ENCODE results near the gene DTX3L.

The DTX3L gene

GRCh38 chr3:122564155-122564912 lies at the start of gene DTX3L, which contains the start of gene PARP9:
TSS of gene DTX3L (plus strand) at chr3:122564338. CDS start at chr3:122564427, 89 bp downstream.
TSS of gene PARP9 (minus strand) at chr3:122564300. CDS start at chr3:122559620, 4,680 bp downstream.
- DNase-seq = peak; percentile 94 to 95 (median 95)

- no peak for DNase-seq
These were observed 49.1 kb upstream of the DTX3L start for GRCh38 chr3:122515020-122515468.

DNA sequence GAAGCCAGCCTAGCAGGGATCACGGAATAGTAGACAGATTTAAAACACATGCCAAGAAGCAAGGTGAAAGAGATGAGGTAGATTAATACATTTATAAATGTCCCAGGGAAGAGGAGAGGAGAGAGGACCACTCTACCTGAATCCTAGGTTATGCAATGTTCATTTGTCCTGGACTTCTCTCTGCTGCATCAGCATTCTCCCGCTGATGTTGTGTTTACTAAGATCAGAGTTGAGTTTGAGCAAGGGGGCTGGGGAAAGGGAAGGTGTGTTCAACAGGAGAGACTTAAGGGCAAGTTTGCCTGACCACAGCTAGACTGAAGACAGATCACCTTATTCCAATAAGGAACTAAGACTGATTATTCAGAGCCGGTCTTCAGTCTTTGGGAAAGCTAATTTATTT lies 48.3 kb upstream of the DTX3L start:
- no peak for DNase-seq

- no peak for DNase-seq
These were observed 47.2 kb upstream of the DTX3L start for GRCh38 chr3:122516846-122517360.

DNA sequence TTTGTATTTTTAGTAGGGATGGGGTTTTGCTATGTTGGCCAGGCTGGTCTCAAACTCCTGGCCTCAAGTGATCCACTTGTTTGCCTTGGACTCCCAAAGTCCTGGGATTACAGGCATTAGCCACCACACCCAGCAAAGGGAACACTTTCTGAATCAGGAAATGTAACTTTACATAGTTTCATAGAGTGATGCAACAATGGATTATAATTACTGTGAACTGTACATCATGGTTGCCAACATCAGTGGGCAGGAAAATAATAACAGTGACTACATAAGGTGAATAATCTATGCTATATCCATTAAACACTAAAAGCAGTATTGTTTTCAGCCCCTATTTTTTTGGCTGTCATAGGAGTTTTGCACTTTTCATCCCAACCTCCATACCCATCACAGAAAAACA lies 44.4 kb upstream of the DTX3L start:
- DNase-seq = peak in 1 of 3 donors; percentile 28

- DNase-seq = no peak
These were observed 43.3 kb upstream of the DTX3L start for GRCh38 chr3:122520861-122521260.

DNA sequence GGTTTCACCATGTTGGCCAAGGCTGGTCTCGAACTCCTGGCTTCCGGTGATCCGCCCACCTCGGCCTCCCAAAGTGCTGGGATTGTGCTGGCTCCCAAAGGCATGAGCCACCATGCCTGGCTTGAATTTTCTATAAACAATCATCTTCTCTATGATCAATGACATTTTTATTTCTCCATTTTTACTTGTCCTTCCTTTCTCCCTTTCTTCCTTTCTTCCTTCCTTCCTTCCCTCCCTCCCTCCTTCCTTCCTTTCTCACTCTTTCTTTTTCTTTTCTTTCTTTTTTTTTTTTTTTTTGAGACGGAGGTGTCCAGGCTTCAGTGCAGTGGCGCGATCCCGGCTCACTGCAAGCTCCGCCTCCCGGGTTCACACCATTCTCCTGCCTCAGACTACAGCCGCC lies 40.8 kb upstream of the DTX3L start:
- no peak for DNase-seq

DNA sequence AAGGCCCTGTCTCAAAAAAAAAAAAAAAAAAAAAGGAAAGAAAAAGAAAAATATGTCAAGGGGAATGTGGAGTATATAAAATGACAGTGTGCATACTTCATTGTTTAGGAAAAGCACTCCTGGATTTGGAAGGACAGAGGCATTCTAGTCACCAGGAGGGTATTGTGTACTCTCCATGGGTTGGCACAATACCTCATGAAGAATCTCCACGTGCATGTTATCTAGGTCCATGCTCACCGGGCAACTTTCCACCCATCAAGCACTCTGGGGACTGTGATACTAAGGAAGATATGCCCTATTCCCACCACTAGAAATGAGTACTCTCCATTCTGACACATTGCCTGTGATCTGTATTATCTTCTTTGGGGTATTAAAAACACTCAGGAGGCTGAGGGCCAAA lies 34.0 kb upstream of the DTX3L start:
- DNase-seq = no peak

DNA sequence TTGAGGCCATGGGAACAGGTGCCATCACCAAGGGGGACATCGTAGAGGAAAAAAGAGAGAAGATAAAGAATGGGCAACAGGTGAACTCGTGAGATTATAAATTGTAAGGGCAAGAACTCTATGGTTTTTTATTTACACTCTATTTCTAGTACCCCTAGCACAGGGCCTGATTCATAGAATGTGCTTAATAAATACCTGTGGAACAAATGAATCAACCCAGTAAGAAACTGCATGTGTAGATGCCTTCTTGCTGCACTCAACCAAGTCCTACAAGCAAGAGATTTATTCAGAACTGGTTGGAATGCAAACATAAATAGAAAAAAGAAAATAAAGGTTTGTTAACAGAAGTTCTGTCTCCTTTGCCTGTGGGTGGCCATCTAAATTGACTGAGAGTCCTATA lies 30.7 kb upstream of the DTX3L start:
- DNase-seq = no peak

- peak; percentile 53 to 67 (median 66) for DNase-seq
These were observed 30.2 kb upstream of the DTX3L start for GRCh38 chr3:122533931-122534334.

DNA sequence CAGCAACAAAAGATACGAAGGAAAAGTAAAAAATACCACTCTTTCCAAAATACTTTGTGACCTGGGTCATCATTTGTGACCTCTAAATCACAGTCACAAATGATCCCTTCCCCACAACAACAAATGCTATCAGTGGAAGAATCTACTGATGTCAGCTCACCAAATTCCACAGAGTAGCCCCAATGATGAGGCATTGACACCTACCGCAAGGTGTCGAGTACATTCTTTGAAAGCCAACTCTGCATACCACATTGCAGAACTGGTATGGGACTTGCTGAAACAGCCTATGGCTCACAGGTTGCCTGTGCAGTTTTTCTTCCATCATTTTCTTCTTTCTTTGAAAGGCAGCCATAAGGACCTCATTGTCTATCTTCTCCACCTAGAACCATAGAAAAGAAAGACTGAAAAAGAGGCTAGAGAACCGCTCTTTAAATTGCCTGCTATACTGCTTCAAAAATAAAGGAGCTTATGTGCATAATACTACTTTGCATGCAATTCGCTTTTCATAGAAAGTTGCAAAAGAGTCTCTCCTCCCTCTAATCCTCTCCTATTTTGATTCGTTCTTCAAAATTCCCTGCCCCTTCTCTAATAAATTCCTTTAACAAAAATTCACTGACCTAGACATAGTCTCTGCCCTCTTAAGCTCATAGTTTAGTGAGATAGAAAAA lies 28.0 kb upstream of the DTX3L start:
- no peak for DNase-seq

DNA sequence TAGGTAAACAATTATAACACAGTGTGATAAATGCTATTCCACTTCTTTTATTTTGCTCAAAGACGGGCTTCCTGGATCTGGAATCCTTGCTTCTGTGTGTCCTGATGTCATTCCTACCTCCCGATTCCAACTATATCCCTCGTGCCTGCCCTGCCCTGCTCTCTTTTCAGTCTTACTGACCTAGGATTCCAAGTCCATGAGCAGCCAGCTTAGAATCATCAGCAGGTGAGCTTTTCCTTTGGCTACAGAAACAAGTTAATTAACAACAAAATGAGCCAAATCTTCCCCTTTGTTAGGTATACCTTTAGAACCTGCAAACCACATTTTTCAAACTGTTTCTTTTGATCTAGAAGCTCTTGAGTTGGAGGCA lies 27.5 kb upstream of the DTX3L start:
- DNase-seq = no peak

DNA sequence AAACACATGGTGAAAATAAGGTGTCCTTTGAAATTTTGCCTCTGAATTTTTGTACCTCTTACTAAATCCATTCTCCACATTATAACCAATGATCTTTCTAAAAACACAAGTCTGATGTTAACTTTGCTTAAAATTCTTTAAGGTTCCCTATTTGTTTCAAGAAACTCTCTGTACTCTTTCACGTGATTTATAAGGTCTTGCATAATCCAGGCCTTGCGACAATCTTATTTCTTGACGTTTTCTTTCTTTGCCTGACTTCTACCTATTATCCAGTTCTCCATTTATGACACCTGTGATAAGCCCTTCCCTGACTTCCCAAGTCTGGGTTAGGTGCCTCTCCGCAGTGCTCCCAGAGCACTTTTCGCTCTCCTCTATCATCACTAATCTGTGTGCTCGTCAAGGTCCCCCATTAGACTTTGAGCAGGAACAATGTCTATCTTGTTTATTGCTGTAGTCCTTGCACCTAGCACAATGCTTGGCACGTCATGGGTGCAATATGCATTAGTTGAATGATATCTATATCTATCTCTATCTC lies 25.1 kb upstream of the DTX3L start:
- DNase-seq = peak; percentile 36 to 61 (median 48)

DNA sequence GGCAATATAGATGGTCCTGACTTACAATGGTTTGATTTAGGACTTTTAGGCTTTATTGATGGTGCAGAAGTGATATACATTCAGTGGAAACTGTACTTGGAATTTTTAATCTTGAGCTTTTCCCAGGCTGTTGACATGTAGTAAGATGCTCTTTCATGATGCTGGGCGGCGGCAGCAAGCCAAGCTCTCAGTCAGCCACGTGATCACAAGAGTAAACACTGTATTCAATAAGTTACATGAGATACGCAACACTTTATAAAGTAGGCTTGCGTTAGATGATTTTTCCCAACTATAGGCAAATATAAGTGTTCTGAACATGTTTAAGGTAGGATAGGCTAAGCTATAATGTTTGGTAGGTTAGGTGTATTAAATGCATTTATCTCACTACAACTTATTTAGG lies 18.0 kb upstream of the DTX3L start:
- DNase-seq = no peak

GRCh38 chr3:122548076-122548475 lies 16.1 kb upstream of the DTX3L start:
- DNase-seq = no peak

- DNase-seq = no peak
These were observed 15.5 kb upstream of the DTX3L start for GRCh38 chr3:122548619-122549018.

DNA sequence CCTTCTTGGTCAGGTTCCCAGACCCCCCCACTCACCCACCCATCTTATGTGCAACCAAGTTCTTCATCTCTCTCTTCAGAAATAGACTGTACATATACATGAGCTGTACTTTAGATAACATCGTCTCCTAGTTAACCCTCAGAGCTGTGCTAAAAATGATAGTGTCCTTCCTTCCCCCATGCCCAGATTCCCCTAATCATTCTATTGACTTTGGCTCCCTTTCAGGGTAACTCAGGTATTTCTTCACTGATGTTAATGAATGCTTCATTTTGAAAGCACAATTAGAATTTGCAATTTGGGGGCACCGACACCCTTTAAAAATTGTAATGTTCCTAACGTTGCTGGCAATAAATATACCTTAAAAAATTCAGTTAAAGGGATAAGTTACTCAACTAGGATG lies 11.0 kb upstream of the DTX3L start:
- DNase-seq = no peak

- DNase-seq = no peak
These were observed 8.7 kb upstream of the DTX3L start for GRCh38 chr3:122555275-122556071.

- no peak for DNase-seq
These were observed 6.8 kb upstream of the DTX3L start for GRCh38 chr3:122557356-122557755.

GRCh38 chr3:122558605-122559004 lies 5.5 kb upstream of the DTX3L start:
- DNase-seq = no peak

DNA sequence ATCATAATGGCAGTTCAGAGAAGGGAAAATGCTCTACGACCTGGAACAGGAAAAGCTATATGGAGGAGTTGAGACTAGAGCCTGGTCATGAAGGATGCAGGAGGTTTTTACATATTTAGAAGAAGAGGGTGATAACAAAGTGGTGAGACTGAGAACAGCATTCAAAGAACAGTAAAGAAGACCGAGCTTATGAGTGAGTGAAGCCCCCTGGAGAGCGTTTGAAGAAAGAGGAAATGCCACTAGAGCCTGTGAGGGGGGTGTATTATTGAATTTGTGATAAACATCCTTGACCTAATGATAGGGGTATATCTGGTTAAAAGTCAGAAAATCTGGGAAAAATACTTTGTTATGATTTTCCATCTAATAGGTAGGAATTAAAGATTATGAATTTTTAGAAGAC lies 4.2 kb upstream of the DTX3L start:
- DNase-seq = no peak

DNA sequence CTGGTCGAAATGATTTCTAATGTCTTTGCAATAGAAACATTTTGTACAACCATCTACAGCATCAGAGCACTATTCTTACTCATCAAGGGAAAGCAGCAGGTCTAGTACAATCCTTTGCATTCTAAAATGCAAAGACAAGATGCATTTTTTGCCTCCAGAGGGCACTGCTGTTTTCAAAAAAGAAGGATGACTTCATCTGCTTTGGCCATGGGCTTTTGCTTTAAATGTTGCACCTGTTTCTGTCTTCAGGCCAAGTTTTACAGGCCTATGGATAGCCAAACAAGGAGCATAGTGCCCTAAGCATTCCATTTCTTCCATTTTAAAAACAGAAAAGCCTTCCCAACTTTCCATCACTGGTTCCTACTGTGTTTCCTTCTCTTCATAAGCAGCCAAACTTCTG lies 3.5 kb upstream of the DTX3L start:
- peak; percentile 75 to 86 (median 85) for DNase-seq

Measured in suppressor macrophage treated with lipopolysaccharide for 1 hour (primary cell).